NCI-H2196 treated with DMSO at 0.1 percent for 48 hours (cell line): ENCODE results near the gene DNAH10.

Experiments
- DNase-seq: peaks from one replicate; lab custom pipeline; 2025; ENCODE audit not compliant: unreplicated experiment; lab: John Stamatoyannopoulos, UW

DNAH10 gene

GRCh38 chr12:123929946-123930583 is 168.0 kb downstream of the DNAH10 start:
- no peak for DNase-seq

GRCh38 chr12:123931686-123932321 is 169.7 kb downstream of the DNAH10 start:
- no peak for DNase-seq

- no peak for DNase-seq
Observed at GRCh38 chr12:123933214-123933613, 171.1 kb downstream of the DNAH10 start.

- no peak for DNase-seq
Observed at GRCh38 chr12:123934016-123934620, 172.0 kb downstream of the DNAH10 start.

GRCh38 chr12:123934829-123935228 is 172.7 kb downstream of the DNAH10 start:
- DNase-seq = no peak

GRCh38 chr12:123935956-123936355 is 173.9 kb downstream of the DNAH10 start:
- no peak for DNase-seq

GRCh38 chr12:123936471-123936870 is 174.4 kb downstream of the DNAH10 start:
- DNase-seq = no peak

GRCh38 chr12:123936956-123937706 is 175.0 kb downstream of the DNAH10 start:
- no peak for DNase-seq

- no peak for DNase-seq
Observed at GRCh38 chr12:123937707-123938591, 175.8 kb downstream of the DNAH10 start.

- DNase-seq = no peak
Observed at GRCh38 chr12:123938679-123939480, 176.8 kb downstream of the DNAH10 start.

GRCh38 chr12:123939716-123940626 is 177.9 kb downstream of the DNAH10 start:
- no peak for DNase-seq

GRCh38 chr12:123940627-123940966 is 178.5 kb downstream of the DNAH10 start:
- no peak for DNase-seq

- DNase-seq = no peak
Observed at GRCh38 chr12:123941000-123941399, 178.9 kb downstream of the DNAH10 start.

GRCh38 chr12:123941624-123942237 is 179.6 kb downstream of the DNAH10 start:
- DNase-seq = no peak

- no peak for DNase-seq
Observed at GRCh38 chr12:123942238-123942653, 180.1 kb downstream of the DNAH10 start.

- no peak for DNase-seq
Observed at GRCh38 chr12:123942911-123943648, 181.0 kb downstream of the DNAH10 start.

- no peak for DNase-seq
Observed at GRCh38 chr12:123943816-123944215, 181.7 kb downstream of the DNAH10 start.

GRCh38 chr12:123944696-123945095 is 182.6 kb downstream of the DNAH10 start:
- DNase-seq = no peak
